ENCODE results near the gene SLC18A3. TPM values are rescaled to one million over a fixed set of nuclear protein-coding genes. Genes with fewer than 3 reads are reported as not detected.

SLC18A3 gene
- total and polyA plus RNA-seq, 2 experiments from 2014 or later = 0.16 TPM; not detected in 1

DNA sequence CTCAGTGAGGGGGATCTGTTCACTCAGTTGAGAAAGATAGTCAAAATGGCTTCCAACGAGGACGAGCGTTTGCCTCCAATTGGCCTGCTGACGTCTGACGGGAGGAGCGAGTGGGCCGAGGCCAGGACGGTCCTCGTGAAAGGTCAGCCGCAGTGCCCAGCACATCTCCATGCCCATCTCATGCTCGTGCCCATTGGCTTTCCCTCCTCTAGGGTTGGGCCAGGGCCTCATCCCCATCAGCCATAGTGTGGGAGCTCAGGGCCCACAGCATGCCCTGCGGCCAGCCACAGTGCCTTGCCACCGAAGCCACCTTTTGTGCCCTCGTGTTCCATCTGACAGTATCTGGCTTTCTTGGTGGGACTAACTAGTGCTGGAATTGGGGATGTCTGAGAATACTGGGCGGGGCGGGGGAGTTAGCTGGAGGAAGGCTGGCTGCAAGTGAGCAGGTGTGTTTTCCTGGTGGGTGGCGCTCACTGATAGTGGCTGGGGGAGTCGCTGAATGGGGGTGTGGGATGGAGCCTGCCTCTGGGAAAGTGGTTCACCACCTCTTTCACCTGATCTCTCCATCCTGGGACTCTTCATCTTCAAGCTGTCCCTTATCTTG is 17.6 kb downstream of the SLC18A3 start (continued):
- TF ChIP-seq, protein P1, sequence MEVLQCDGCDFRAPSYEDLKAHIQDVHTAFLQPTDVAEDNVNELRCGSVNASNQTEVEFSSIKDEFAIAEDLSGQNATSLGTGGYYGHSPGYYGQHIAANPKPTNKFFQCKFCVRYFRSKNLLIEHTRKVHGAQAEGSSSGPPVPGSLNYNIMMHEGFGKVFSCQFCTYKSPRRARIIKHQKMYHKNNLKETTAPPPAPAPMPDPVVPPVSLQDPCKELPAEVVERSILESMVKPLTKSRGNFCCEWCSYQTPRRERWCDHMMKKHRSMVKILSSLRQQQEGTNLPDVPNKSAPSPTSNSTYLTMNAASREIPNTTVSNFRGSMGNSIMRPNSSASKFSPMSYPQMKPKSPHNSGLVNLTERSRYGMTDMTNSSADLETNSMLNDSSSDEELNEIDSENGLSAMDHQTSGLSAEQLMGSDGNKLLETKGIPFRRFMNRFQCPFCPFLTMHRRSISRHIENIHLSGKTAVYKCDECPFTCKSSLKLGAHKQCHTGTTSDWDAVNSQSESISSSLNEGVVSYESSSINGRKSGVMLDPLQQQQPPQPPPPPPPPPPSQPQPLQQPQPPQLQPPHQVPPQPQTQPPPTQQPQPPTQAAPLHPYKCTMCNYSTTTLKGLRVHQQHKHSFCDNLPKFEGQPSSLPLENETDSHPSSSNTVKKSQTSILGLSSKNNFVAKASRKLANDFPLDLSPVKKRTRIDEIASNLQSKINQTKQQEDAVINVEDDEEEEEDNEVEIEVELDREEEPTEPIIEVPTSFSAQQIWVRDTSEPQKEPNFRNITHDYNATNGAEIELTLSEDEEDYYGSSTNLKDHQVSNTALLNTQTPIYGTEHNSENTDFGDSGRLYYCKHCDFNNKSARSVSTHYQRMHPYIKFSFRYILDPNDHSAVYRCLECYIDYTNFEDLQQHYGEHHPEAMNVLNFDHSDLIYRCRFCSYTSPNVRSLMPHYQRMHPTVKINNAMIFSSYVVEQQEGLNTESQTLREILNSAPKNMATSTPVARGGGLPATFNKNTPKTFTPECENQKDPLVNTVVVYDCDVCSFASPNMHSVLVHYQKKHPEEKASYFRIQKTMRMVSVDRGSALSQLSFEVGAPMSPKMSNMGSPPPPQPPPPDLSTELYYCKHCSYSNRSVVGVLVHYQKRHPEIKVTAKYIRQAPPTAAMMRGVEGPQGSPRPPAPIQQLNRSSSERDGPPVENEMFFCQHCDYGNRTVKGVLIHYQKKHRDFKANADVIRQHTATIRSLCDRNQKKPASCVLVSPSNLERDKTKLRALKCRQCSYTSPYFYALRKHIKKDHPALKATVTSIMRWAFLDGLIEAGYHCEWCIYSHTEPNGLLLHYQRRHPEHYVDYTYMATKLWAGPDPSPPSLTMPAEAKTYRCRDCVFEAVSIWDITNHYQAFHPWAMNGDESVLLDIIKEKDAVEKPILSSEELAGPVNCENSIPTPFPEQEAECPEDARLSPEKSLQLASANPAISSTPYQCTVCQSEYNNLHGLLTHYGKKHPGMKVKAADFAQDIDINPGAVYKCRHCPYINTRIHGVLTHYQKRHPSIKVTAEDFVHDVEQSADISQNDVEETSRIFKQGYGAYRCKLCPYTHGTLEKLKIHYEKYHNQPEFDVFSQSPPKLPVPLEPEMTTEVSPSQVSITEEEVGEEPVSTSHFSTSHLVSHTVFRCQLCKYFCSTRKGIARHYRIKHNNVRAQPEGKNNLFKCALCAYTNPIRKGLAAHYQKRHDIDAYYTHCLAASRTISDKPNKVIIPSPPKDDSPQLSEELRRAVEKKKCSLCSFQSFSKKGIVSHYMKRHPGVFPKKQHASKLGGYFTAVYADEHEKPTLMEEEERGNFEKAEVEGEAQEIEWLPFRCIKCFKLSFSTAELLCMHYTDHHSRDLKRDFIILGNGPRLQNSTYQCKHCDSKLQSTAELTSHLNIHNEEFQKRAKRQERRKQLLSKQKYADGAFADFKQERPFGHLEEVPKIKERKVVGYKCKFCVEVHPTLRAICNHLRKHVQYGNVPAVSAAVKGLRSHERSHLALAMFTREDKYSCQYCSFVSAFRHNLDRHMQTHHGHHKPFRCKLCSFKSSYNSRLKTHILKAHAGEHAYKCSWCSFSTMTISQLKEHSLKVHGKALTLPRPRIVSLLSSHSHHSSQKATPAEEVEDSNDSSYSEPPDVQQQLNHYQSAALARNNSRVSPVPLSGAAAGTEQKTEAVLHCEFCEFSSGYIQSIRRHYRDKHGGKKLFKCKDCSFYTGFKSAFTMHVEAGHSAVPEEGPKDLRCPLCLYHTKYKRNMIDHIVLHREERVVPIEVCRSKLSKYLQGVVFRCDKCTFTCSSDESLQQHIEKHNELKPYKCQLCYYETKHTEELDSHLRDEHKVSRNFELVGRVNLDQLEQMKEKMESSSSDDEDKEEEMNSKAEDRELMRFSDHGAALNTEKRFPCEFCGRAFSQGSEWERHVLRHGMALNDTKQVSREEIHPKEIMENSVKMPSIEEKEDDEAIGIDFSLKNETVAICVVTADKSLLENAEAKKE (CRISPR knock-in tag; IDR thresholded peaks at IDR 0.05) = no peak
- TF ChIP-seq EZH2phosphoT487 (IDR thresholded peaks at IDR 0.05; ENCODE audit: unreplicated experiment) = no peak
- TF ChIP-seq, protein P2, sequence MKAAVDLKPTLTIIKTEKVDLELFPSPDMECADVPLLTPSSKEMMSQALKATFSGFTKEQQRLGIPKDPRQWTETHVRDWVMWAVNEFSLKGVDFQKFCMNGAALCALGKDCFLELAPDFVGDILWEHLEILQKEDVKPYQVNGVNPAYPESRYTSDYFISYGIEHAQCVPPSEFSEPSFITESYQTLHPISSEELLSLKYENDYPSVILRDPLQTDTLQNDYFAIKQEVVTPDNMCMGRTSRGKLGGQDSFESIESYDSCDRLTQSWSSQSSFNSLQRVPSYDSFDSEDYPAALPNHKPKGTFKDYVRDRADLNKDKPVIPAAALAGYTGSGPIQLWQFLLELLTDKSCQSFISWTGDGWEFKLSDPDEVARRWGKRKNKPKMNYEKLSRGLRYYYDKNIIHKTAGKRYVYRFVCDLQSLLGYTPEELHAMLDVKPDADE (IDR thresholded peaks at IDR 0.05) = no peak
- TF ChIP-seq ZNF331 (CRISPR knock-in tag; IDR thresholded peaks at IDR 0.05; ENCODE audit: low read depth) = no peak

DNA sequence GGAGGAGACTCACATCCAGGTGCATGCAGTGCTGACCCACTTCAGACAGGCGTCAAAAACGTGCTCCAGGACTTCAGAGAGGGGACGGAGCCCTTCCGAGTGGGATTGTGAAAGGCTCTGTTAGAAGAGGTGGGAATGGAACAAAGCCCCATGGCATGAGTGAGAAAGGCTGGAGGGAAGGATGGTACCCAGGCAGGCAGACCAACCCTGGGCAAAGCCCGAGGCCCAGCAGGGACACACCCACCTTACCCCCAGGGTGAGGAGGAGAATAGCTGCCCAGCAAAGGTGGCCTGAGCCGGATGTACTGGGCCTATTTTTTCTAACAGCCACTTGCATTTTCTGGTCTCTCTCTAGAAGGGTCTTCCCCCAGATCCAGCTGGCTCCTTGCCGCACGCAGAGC is 18.5 kb downstream of the SLC18A3 start:
- Histone ChIP-seq H3K9me2 (ENCODE audit: insufficient read depth) (peaks cover 7% of the 10 kb centered on the region; the same call in 1 of the 2 replicates), H3K36me3 (ENCODE audit: insufficient read depth) (no peaks in the 10 kb centered on the region), H3K79me2 (replicated peaks; ENCODE audit: insufficient read depth) (no peaks in the 10 kb centered on the region), H3K4me3 (no peak overlapping the region), H3K27me3 (ENCODE audit: insufficient read depth) (no peaks in the 10 kb centered on the region), H2AFZ (no peak overlapping the region), H3K4me1 (ENCODE audit: insufficient read depth) (no peaks in the 10 kb centered on the region), H3K4me2 (no peak overlapping the region), H3K27ac (ENCODE audit: low read depth) (no peak overlapping the region), H3F3A (replicated peaks; ENCODE audit: low read depth) (no peaks in the 10 kb centered on the region), H4K20me1 (replicated peaks; ENCODE audit: insufficient read depth) (no peaks in the 10 kb centered on the region)
- DNase-seq (ENCODE audit: low spot score) (no peak), ATAC-seq (no peak)
- H3K27me3 Mint-ChIP-seq (ENCODE audit: insufficient read depth, low read depth, poor library complexity) = no peaks in the 10 kb centered on the region
- no peaks in the 10 kb centered on the region for H3K4me1 Mint-ChIP-seq
- no peaks in the 10 kb centered on the region for H3K9me3 Mint-ChIP-seq
- H3K27ac Mint-ChIP-seq = no peak overlapping the region
- H3K4me3 Mint-ChIP-seq = no peak overlapping the region
- no peaks in the 10 kb centered on the region for H3K36me3 Mint-ChIP-seq (ENCODE audit: low read depth)
- TF ChIP-seq, protein P3, sequence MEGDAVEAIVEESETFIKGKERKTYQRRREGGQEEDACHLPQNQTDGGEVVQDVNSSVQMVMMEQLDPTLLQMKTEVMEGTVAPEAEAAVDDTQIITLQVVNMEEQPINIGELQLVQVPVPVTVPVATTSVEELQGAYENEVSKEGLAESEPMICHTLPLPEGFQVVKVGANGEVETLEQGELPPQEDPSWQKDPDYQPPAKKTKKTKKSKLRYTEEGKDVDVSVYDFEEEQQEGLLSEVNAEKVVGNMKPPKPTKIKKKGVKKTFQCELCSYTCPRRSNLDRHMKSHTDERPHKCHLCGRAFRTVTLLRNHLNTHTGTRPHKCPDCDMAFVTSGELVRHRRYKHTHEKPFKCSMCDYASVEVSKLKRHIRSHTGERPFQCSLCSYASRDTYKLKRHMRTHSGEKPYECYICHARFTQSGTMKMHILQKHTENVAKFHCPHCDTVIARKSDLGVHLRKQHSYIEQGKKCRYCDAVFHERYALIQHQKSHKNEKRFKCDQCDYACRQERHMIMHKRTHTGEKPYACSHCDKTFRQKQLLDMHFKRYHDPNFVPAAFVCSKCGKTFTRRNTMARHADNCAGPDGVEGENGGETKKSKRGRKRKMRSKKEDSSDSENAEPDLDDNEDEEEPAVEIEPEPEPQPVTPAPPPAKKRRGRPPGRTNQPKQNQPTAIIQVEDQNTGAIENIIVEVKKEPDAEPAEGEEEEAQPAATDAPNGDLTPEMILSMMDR (conservative IDR thresholded peaks at IDR 0.05; ENCODE audit: low read depth in 2 of 2) = no peak
- TF ChIP-seq, protein P2 (IDR thresholded peaks at IDR 0.05) = no peak

Data from GM23338 (cell line).